CD14-positive monocyte (primary cell): ENCODE results near the gene SERINC3. TPM values are rescaled to one million over a fixed set of nuclear protein-coding genes. Genes with fewer than 3 reads are reported as not detected.

Experiments
- DNase-seq, 3 donors: peaks; one replicate each; pipeline ENCODE4 v3.0.0-alpha.2; 2011 to 2022
- H2AFZ ChIP-seq: 2 replicates; pipeline ENCODE4 v1.6.0; 2012; ENCODE audit warnings: mild to moderate bottlenecking, low read depth, low read length, inconsistent platforms; ENCODE audit not compliant: insufficient read depth, poor library complexity, severe bottlenecking
- H3K27ac ChIP-seq, 2 donors: 1 replicate in 1 of 2; 2 replicates in 1 of 2; pipeline ENCODE4 v1.5.1; 2012 to 2013; ENCODE audit warnings: low read length in 2 of 2, control low read depth in 1 of 2, inconsistent platforms in 1 of 2, low read depth in 1 of 2, mild to moderate bottlenecking in 1 of 2
- H3K27me3 ChIP-seq, 2 donors: one replicate each; pipeline versions ENCODE4 v1.6.0 to v1.6.1; 2011 to 2013; ENCODE audit warnings: low read length in 2 of 2; ENCODE audit not compliant: control insufficient read depth in 2 of 2, insufficient read depth in 2 of 2
- H3K36me3 ChIP-seq, 2 donors: replicated peaks in 1 of 2; 1 replicate in 1 of 2; 2 replicates in 1 of 2; pipeline versions ENCODE4 v1.5.1 to v1.6.1; 2012 to 2013; ENCODE audit warnings: low read length in 2 of 2, control low read depth in 1 of 2, inconsistent platforms in 1 of 2, mild to moderate bottlenecking in 1 of 2; ENCODE audit not compliant: insufficient read depth in 2 of 2, control insufficient read depth in 1 of 2
- H3K4me1 ChIP-seq, 2 donors: 1 replicate in 1 of 2; 2 replicates in 1 of 2; pipeline versions ENCODE4 v1.5.1 to v1.6.1; 2012 to 2013; ENCODE audit warnings: low read length in 2 of 2, control low read depth in 1 of 2, inconsistent platforms in 1 of 2, mild to moderate bottlenecking in 1 of 2, moderate library complexity in 1 of 2; ENCODE audit not compliant: insufficient read depth in 2 of 2, control insufficient read depth in 1 of 2
- H3K4me2 ChIP-seq: replicated peaks from 2 replicates; pipeline ENCODE3; 2012; ENCODE audit warnings: low read length, moderate library complexity, mild to moderate bottlenecking; ENCODE audit not compliant: poor library complexity, severe bottlenecking; ENCODE audit errors: extremely low read depth
- H3K4me3 ChIP-seq, 3 experiments: fragments of 200-600 bp in 1 of 3; sonication (generic) in 1 of 3; replicated peaks in 1 of 3; 1 replicate in 2 of 3; 2 replicates in 1 of 3; pipeline ENCODE4 v1.5.1; 2011 to 2013; ENCODE audit warnings: low read length in 3 of 3, mild to moderate bottlenecking in 3 of 3, control low read depth in 2 of 3, low read depth in 2 of 3, inconsistent platforms in 1 of 3, moderate library complexity in 1 of 3
- H3K79me2 ChIP-seq: 2 replicates; pipeline ENCODE4 v1.6.0; 2012; ENCODE audit warnings: mild to moderate bottlenecking, control low read depth, inconsistent platforms, low read length, moderate library complexity; ENCODE audit not compliant: insufficient read depth
- H3K9ac ChIP-seq: 2 replicates; pipeline ENCODE4 v1.6.0; 2017; ENCODE audit warnings: low read length, mild to moderate bottlenecking; ENCODE audit not compliant: insufficient read depth, poor library complexity, severe bottlenecking
- H3K9me3 ChIP-seq, 2 donors: replicated peaks in 1 of 2; 1 replicate in 1 of 2; 2 replicates in 1 of 2; pipeline versions ENCODE4 v1.5.1 to v1.6.1; 2012 to 2013; ENCODE audit warnings: low read length in 2 of 2, control low read depth in 1 of 2; ENCODE audit not compliant: control insufficient read depth in 1 of 2, insufficient read depth in 1 of 2
- H4K20me1 ChIP-seq: 2 replicates; pipeline ENCODE4 v1.6.0; 2012; ENCODE audit warnings: mild to moderate bottlenecking, low read length, control low read depth, moderate library complexity; ENCODE audit not compliant: insufficient read depth
- H3K27ac Mint-ChIP-seq, 7 donors: one replicate each; pipeline ENCODE4 v1.8.0; 2020; ENCODE audit warnings: mild to moderate bottlenecking in 7 of 7, mixed read lengths in 7 of 7, moderate library complexity in 6 of 7, inconsistent platforms in 2 of 7
- H3K27me3 Mint-ChIP-seq, 3 donors: one replicate each; pipeline ENCODE4 v1.8.0; 2021 to 2022; ENCODE audit warnings: low read depth in 3 of 3, mild to moderate bottlenecking in 3 of 3, mixed read lengths in 3 of 3, moderate library complexity in 3 of 3, inconsistent platforms in 1 of 3
- H3K36me3 Mint-ChIP-seq, 2 donors: one replicate each; pipeline ENCODE4 v1.8.0; 2020; ENCODE audit warnings: mixed read lengths in 2 of 2, inconsistent platforms in 1 of 2, mild to moderate bottlenecking in 1 of 2
- H3K4me1 Mint-ChIP-seq: one replicate; pipeline ENCODE4 v1.8.0; 2020; ENCODE audit warnings: mild to moderate bottlenecking, mixed read lengths
- H3K4me3 Mint-ChIP-seq, 2 donors: one replicate each; pipeline ENCODE4 v1.8.0; 2020; ENCODE audit warnings: mild to moderate bottlenecking in 2 of 2, mixed read lengths in 2 of 2, moderate library complexity in 1 of 2
- H3K9me3 Mint-ChIP-seq, 7 donors: one replicate each; pipeline ENCODE4 v1.8.0; 2020 to 2022; ENCODE audit warnings: mixed read lengths in 7 of 7, mild to moderate bottlenecking in 6 of 7, moderate library complexity in 6 of 7, inconsistent platforms in 2 of 7
- WGBS: methylation state at CpG from one replicate; pipeline ENCODE4 v1.1.5; 2013; ENCODE audit warnings: missing lambda C conversion rate; ENCODE audit not compliant: insufficient coverage; 5-methylcytosine and 5-hydroxymethylcytosine counted together
- intact Hi-C, 2 donors: fragments of 100-400 bp; cut with micrococcal nuclease; formaldehyde crosslinking; loops; one replicate each; pipeline versions ENCODE4 v1.15.0 to v1.15.1; 2023
- polyA plus RNA-seq, 3 donors: library from polyadenylated mRNA; depleted of rRNA in 1 of 3; unstranded in 2 of 3; stranded (reverse) in 1 of 3; fragments of 300-500 nt in 2 of 3; fragments of >200 nt in 1 of 3; fragmentation: Illumina TruSeq in 2 of 3; gene quantifications; 1 replicate in 2 of 3; 2 replicates in 1 of 3; pipeline ENCODE4 v1.2.3, GENCODE V29; 2012 to 2021
- TF ChIP-seq, protein P1 (sequence below): fragments of 200-600 bp; IDR thresholded peaks from one replicate; pipeline ENCODE4 v1.8.0; 2022; ENCODE audit warnings: antibody characterized with exemption, mild to moderate bottlenecking

SERINC3 gene
- polyA plus RNA-seq, 3 donors, result 49.8 to 194 (median 157) TPM

DNA sequence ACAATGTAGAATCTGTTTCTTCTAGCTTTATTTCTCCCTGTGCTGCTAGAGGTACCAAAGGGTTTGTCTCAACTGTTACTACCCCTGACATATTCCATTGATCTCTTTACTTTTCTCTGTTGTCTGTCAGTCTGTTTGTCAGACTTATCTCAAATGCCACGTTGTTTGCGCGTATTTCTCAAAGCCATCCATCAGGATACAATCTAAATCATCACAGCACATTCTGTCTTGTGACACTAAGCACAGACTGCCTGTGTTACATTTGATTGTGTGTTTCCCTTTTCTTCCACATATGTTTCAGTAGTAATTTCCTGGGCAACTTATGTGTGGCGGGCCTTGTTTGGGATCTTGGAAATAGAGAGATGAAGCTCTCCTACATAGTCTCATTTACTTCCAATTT, 30.2 kb upstream of the SERINC3 start:
- no peak for DNase-seq
- Histone ChIP-seq H3K4me3 (no peak overlapping the region), H4K20me1 (no peaks in the 10 kb centered on the region), H3K4me1 (no peaks in the 10 kb centered on the region), H3K9me3 (no peaks in the 10 kb centered on the region), H3K79me2 (no peaks in the 10 kb centered on the region), H3K4me2 (no peak overlapping the region), H3K27ac (no peak overlapping the region), H3K9ac (no peak overlapping the region), H2AFZ (no peak overlapping the region), H3K27me3 (no peaks in the 10 kb centered on the region), H3K36me3 (no peaks in the 10 kb centered on the region)
- Mint-ChIP-seq H3K36me3 (no peaks in the 10 kb centered on the region), H3K27me3 (peaks cover 0 to 4% (median 2%) of the 10 kb centered on the region in 3 donors), H3K9me3 (no peaks in the 10 kb centered on the region), H3K4me3 (no peak overlapping the region), H3K27ac (no peak overlapping the region), H3K4me1 (no peaks in the 10 kb centered on the region)
- TF ChIP-seq, protein P1, sequence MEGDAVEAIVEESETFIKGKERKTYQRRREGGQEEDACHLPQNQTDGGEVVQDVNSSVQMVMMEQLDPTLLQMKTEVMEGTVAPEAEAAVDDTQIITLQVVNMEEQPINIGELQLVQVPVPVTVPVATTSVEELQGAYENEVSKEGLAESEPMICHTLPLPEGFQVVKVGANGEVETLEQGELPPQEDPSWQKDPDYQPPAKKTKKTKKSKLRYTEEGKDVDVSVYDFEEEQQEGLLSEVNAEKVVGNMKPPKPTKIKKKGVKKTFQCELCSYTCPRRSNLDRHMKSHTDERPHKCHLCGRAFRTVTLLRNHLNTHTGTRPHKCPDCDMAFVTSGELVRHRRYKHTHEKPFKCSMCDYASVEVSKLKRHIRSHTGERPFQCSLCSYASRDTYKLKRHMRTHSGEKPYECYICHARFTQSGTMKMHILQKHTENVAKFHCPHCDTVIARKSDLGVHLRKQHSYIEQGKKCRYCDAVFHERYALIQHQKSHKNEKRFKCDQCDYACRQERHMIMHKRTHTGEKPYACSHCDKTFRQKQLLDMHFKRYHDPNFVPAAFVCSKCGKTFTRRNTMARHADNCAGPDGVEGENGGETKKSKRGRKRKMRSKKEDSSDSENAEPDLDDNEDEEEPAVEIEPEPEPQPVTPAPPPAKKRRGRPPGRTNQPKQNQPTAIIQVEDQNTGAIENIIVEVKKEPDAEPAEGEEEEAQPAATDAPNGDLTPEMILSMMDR, result no peak
- WGBS, result 71% methylated on average over 3 of the region's 4 CpGs
- intact Hi-C loops, result no loop called here

DNA sequence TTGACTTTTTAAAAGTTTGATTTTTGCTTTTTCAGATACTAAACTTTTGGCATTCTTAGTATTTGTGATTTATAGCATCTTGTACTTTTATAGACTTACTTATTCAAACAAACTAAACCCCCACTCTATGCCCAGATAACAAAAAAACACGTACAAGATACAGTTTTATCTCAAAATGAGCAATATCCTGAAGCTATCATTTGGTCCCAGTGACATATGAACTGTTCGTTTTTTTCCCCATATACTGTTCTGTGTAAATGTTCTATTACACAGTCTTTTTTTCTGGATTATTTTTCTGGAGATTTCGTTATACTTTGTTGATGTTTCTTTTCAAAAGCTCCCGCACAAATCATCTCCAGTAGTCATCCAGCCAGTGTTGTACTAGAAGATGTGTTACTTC, 27.3 kb upstream of the SERINC3 start:
- no peak overlapping the region for H2AFZ ChIP-seq
- H3K36me3 Mint-ChIP-seq, result no peaks in the 10 kb centered on the region
- 67% methylated on average over 1 of the region's 4 CpGs for WGBS
- H3K4me1 Mint-ChIP-seq, result no peaks in the 10 kb centered on the region
- H3K9me3 ChIP-seq, result no peaks in the 10 kb centered on the region
- no peak overlapping the region for H3K4me2 ChIP-seq
- H3K27me3 ChIP-seq, result no peaks in the 10 kb centered on the region
- no peak overlapping the region for H3K9ac ChIP-seq
- no peak overlapping the region for H3K27ac Mint-ChIP-seq
- DNase-seq, result no peak
- H3K4me3 Mint-ChIP-seq, result no peak overlapping the region
- H3K9me3 Mint-ChIP-seq, result no peaks in the 10 kb centered on the region
- no peaks in the 10 kb centered on the region for H3K4me1 ChIP-seq
- H3K27me3 Mint-ChIP-seq, result peaks cover 0 to 4% (median 2%) of the 10 kb centered on the region in 3 donors
- TF ChIP-seq, protein P1, result no peak
- H3K27ac ChIP-seq, result no peak overlapping the region
- H3K4me3 ChIP-seq, result no peak overlapping the region
- no peaks in the 10 kb centered on the region for H3K79me2 ChIP-seq
- no peaks in the 10 kb centered on the region for H3K36me3 ChIP-seq
- intact Hi-C loops, result loop anchor here in 1 of 2 donors (10.0 kb wide), 1 partner anchor 46 kb away; no protein-coding TSS in a partner anchor
- H4K20me1 ChIP-seq, result no peaks in the 10 kb centered on the region
